Ovary (tissue), 3 donors: Measurements from ENCODE around the gene PPL.

ENCODE experiments used
- CTCF ChIP-seq, 3 donors: fragments of 450-650 bp in 2 of 3; fragments of 200-600 bp in 1 of 3; IDR thresholded peaks; one replicate each; pipeline versions ENCODE4 v1.5.1 to v1.8.0; 2016 to 2022; ENCODE audit warnings: antibody characterized with exemption in 3 of 3, mild to moderate bottlenecking in 1 of 3
- EP300 ChIP-seq: sonication (generic); formaldehyde crosslinking; IDR thresholded peaks from one replicate; pipeline ENCODE4 v1.6.1; 2017; ENCODE audit warnings: antibody characterized with exemption
- POLR2A ChIP-seq: fragments of 450-650 bp; IDR thresholded peaks from one replicate; pipeline ENCODE4 v1.6.1; 2017; ENCODE audit warnings: antibody characterized with exemption, mild to moderate bottlenecking, moderate library complexity
- donor health status: DM: no; HTN: no; CAD: no.

GRCh38 chr16:4900750-4901149, 36.2 kb downstream of the PPL start:
- no peak for TF ChIP-seq CTCF (IDR thresholded peaks at IDR 0.05)
- TF ChIP-seq POLR2A, result no peak
- no peak for TF ChIP-seq EP300
